Esophagus squamous epithelium (tissue), 5 donors: ENCODE measurements around the gene LMAN2L. TPM values are rescaled to one million over a fixed set of nuclear protein-coding genes. Genes with fewer than 3 reads are reported as not detected.

ENCODE experiments used
- DNase-seq: peaks from one replicate; lab custom pipeline; 2025; lab: John Stamatoyannopoulos, UW
- H3K27ac ChIP-seq, 4 donors: fragments of 200-600 bp; sonication (generic); one replicate each; pipeline ENCODE4 v1.5.1; 2016 to 2019; ENCODE audit warnings: mild to moderate bottlenecking in 1 of 4
- H3K27me3 ChIP-seq, 4 donors: fragments of 200-600 bp; sonication (generic); 1 replicate in 3 of 4; 2 replicates in 1 of 4; pipeline versions ENCODE4 v1.5.1 to v1.6.0; 2017 to 2021; ENCODE audit warnings: antibody characterized with exemption in 1 of 4
- H3K36me3 ChIP-seq, 3 donors: fragments of 200-600 bp; sonication (generic); one replicate each; pipeline ENCODE4 v1.5.1; 2016 to 2019
- H3K4me1 ChIP-seq, 3 donors: fragments of 200-600 bp; sonication (generic); one replicate each; pipeline ENCODE4 v1.5.1; 2017 to 2019
- H3K4me3 ChIP-seq, 4 donors: fragments of 200-600 bp; sonication (generic); 1 replicate in 3 of 4; 2 replicates in 1 of 4; pipeline ENCODE4 v1.5.1; 2016 to 2019; ENCODE audit warnings: mild to moderate bottlenecking in 2 of 4, moderate library complexity in 1 of 4
- H3K9me3 ChIP-seq, 3 donors: fragments of 200-600 bp; sonication (generic); one replicate each; pipeline ENCODE4 v1.5.1; 2016 to 2019
- POLR2A ChIP-seq, 4 donors: fragments of 450-650 bp; IDR thresholded peaks; one replicate each; pipeline ENCODE4 v1.6.1; 2017; ENCODE audit warnings: antibody characterized with exemption in 4 of 4, mild to moderate bottlenecking in 4 of 4, moderate library complexity in 3 of 4
- WGBS, 2 donors: methylation state at CpG; one replicate each; pipeline ENCODE4 v1.1.5; 2018; 5-methylcytosine and 5-hydroxymethylcytosine counted together
- intact Hi-C: fragments of 100-400 bp; cut with DNase I; formaldehyde crosslinking; loops from one replicate; pipeline ENCODE4 v1.15.0; 2022
- total RNA-seq, 4 donors: library from RNA; depleted of rRNA; stranded (reverse); fragments of >200 nt; gene quantifications; one replicate each; pipeline ENCODE4 v1.1.0, GENCODE V29; 2016
- TF ChIP-seq, protein P1 (sequence below), 6 experiments: fragments of 450-650 bp in 4 of 6; fragments of 200-600 bp in 2 of 6; sonication (generic) in 2 of 6; IDR thresholded peaks; one replicate each; pipeline ENCODE4 v1.5.1; 2016 to 2019; ENCODE audit warnings: antibody characterized with exemption in 6 of 6, mild to moderate bottlenecking in 4 of 6, moderate library complexity in 4 of 6
- donor health status: DM: yes; HTN: yes; CAD: no.

LMAN2L gene
- total RNA-seq, 4 donors from 2014 or later = 7.4 to 12.6 (median 10.5) TPM

DNA sequence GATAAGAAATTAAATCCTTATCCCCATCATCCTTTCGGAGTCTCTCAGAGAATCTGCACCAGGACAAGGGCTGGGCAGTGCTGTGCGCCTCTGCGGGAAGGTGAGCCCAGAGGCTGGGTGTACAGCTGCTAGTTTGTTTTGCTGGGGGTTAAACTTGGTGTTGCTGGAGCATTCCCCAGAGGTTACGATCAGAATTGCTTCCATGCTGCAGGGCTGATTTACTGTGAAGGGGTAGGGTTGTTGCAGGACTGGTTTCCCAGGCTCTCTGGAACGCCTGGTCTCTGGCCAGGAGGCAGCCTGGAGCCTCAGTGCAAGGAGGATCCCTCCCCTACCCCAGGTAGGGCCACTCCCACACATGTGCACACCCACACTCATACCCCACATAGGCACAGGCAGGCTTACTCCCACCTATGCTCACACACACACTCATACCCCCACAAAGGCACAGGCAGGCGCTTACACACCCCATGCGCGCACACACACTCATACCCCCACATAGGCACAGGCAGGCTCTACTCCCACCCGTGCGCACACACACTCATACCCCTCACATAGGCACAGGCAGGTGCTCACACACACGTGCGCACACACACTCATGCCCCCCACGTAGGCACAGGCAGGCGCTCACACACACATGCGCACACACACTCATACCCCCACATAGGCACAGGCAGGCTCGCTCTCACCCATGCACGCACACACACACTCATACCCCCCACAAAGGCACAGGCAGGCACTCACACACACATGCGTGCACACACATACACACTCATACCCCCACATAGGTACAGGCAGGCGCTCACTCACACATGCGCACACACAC lies 32.1 kb upstream of the LMAN2L start:
- WGBS, 2 donors = 65 to 73% methylated on average over 17 to 19 of the region's 20 CpGs
- DNase-seq = no peak
- Histone ChIP-seq H3K4me3 (no peak overlapping the region), H3K27ac (peak overlapping the region; percentile 9 to 42 (median 26)), H3K36me3 (no peaks in the 10 kb centered on the region), H3K4me1 (peaks cover 22 to 72% (median 36%) of the 10 kb centered on the region in 3 donors), H3K27me3 (no peaks in the 10 kb centered on the region), H3K9me3 (no peaks in the 10 kb centered on the region)
- TF ChIP-seq, protein P1, sequence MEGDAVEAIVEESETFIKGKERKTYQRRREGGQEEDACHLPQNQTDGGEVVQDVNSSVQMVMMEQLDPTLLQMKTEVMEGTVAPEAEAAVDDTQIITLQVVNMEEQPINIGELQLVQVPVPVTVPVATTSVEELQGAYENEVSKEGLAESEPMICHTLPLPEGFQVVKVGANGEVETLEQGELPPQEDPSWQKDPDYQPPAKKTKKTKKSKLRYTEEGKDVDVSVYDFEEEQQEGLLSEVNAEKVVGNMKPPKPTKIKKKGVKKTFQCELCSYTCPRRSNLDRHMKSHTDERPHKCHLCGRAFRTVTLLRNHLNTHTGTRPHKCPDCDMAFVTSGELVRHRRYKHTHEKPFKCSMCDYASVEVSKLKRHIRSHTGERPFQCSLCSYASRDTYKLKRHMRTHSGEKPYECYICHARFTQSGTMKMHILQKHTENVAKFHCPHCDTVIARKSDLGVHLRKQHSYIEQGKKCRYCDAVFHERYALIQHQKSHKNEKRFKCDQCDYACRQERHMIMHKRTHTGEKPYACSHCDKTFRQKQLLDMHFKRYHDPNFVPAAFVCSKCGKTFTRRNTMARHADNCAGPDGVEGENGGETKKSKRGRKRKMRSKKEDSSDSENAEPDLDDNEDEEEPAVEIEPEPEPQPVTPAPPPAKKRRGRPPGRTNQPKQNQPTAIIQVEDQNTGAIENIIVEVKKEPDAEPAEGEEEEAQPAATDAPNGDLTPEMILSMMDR (IDR thresholded peaks at IDR 0.05) = peak in 4 of 6 experiments; percentile 28 to 67 (median 44)
- no peak for TF ChIP-seq POLR2A (IDR thresholded peaks at IDR 0.05)
- intact Hi-C loops = no loop called here

DNA sequence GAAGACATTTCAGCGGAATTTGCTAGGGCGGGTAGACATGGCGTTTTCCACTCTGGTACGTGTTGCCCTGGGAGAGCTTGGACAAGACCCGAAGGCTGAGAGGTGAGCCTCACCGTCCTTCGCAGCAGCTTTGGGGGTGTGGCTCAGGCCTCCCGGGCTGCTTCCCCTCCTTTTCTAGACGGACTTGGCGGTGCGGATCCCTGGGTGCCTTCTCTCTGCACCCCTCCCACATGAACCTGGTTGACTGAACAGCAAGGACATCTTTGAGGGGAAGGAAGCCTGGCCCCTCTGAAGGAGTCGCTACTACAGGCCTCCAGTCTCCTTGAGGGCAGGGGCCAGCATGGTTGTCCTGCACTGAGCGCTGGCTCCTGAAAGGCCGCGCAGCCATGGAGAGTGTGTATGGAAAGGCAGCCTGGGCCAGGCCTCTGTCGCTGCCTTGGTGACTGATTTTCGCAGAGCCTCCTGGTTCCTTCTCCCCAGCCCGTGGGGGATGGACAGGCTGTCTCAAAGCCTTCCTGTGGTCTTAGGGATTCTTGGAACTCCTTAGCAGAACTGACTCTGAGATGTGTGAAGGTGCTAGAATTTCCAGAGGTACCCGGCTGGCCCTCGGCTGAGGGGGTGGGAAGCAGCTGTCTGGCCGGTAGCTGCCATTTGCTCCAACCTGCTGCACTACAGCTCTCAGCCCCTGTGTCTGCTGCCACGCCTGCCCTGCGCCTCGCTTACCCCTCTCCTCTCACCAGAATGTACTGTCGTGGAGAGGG lies 30.8 kb upstream of the LMAN2L start:
- Histone ChIP-seq H3K4me1 (peaks cover 22 to 83% (median 36%) of the 10 kb centered on the region in 3 donors), H3K27ac (peak overlapping the region in 1 of 4 donors; percentile 6), H3K36me3 (no peaks in the 10 kb centered on the region), H3K9me3 (no peaks in the 10 kb centered on the region), H3K4me3 (no peak overlapping the region), H3K27me3 (no peaks in the 10 kb centered on the region)
- no peak for DNase-seq
- WGBS, 2 donors = 85 to 96% methylated on average over 12 of the region's 25 CpGs
- intact Hi-C loops = no loop called here
- TF ChIP-seq, protein P1 (IDR thresholded peaks at IDR 0.05) = no peak
- TF ChIP-seq POLR2A (IDR thresholded peaks at IDR 0.05) = no peak

DNA sequence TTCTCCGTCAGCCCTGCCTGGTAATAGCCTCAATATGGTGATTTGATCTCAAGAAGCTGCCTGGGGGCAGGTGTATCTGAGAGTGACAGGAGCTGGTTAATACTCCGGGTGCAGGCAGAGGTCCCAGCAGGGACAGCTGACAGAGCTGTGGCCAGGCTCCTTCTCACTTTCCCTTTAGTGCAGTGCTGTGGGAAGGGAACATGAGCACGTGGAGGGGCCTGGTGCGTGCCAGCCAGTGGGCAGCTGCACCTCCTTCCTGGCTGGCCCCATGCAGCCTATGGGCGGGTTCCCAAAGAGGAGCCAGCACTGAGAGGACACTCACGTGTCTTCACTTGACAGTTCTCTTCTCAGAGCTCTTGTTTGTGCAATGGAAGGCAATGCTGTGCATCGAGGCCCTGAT lies 29.9 kb upstream of the LMAN2L start:
- WGBS, 2 donors = 34 to 46% methylated on average over 6 to 7 of the region's 7 CpGs
- no peak for TF ChIP-seq POLR2A (IDR thresholded peaks at IDR 0.05)
- TF ChIP-seq, protein P1 (IDR thresholded peaks at IDR 0.05) = no peak
- peaks cover 22 to 91% (median 36%) of the 10 kb centered on the region in 3 donors for H3K4me1 ChIP-seq

DNA sequence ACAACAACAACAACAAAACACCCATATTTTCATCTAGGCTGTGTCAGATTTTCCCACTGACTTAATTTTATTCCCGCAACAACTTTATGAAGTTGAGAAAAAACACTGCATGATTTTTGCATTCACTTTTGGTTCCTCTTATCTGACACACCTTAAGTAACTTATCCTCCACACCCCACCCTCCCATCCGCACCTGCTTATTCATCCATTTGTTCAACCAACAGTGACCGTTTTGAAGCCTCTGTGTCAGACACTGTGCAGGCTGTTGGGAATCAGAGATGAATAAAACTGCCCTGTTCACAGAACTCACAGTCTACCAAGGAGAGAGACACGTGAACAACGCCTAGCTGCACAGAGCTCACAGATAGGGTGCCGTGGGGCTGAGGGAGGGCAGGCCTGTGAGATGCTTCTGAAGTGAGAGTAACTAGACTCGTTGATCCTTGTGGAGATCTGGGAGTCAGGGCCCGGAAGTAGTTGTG lies 28.3 kb upstream of the LMAN2L start:
- Histone ChIP-seq H3K27me3 (no peaks in the 10 kb centered on the region), H3K9me3 (no peaks in the 10 kb centered on the region), H3K36me3 (no peaks in the 10 kb centered on the region), H3K4me3 (no peak overlapping the region), H3K4me1 (peaks cover 30 to 93% (median 42%) of the 10 kb centered on the region in 3 donors), H3K27ac (peak overlapping the region in 1 of 4 donors; percentile 13)
- intact Hi-C loops = loop anchor here (10.0 kb wide), 2 partner anchors 133 to 233 kb away; partner anchors contain the start of genes ARID5A and KANSL3
- 57 to 59% methylated on average over 8 of the region's 8 CpGs for WGBS, 2 donors
- no peak for TF ChIP-seq POLR2A (IDR thresholded peaks at IDR 0.05)
- TF ChIP-seq, protein P1 (IDR thresholded peaks at IDR 0.05) = no peak
- DNase-seq = no peak

More for the DNA sequence above, 29.9 kb upstream of the LMAN2L start:
- H3K27me3 ChIP-seq = no peaks in the 10 kb centered on the region
- intact Hi-C loops = loop anchor here (10.0 kb wide), 2 partner anchors 135 to 235 kb away; partner anchors contain the start of genes ARID5A and KANSL3
- H3K36me3 ChIP-seq = no peaks in the 10 kb centered on the region
- H3K4me3 ChIP-seq = no peak overlapping the region
- DNase-seq = no peak
- no peak overlapping the region for H3K27ac ChIP-seq
- no peaks in the 10 kb centered on the region for H3K9me3 ChIP-seq
